DND-41 (cell line): Measurements from ENCODE around the gene CPZ.

Experiments used
- CTCF ChIP-seq: IDR thresholded peaks from 2 replicates; pipeline ENCODE4 v1.5.1; 2012; ENCODE audit warnings: borderline replicate concordance, low read length, moderate library complexity, mild to moderate bottlenecking; ENCODE audit not compliant: poor library complexity, severe bottlenecking; ENCODE audit errors: extremely low read depth
- EZH2 ChIP-seq: IDR thresholded peaks from 3 replicates; pipeline ENCODE4 v1.6.1; 2012; ENCODE audit warnings: borderline replicate concordance, low read depth, mild to moderate bottlenecking, moderate library complexity, low read length, inconsistent platforms; ENCODE audit not compliant: severe bottlenecking

- TF ChIP-seq EZH2, result no peak
- no peak for TF ChIP-seq CTCF
Observed at GRCh38 chr4:8589336-8589735, 3.2 kb upstream of the CPZ start.
